GM23248 (cell line): ENCODE measurements around the gene RAB43.

ENCODE experiments used
- EZH2 ChIP-seq: fragments of 200-600 bp; sonication (generic); IDR thresholded peaks from 2 replicates; pipeline ENCODE4 v1.6.1; 2018; ENCODE audit warnings: antibody characterized with exemption, mild to moderate bottlenecking; ENCODE audit not compliant: insufficient read depth, poor library complexity, severe bottlenecking
- EZH2phosphoT487 ChIP-seq: fragments of 200-600 bp; sonication (generic); IDR thresholded peaks from 2 replicates; pipeline ENCODE4 v1.6.1; 2018; ENCODE audit warnings: antibody characterized with exemption, moderate library complexity, mild to moderate bottlenecking, low read depth; ENCODE audit not compliant: insufficient read depth

- no peak for TF ChIP-seq EZH2phosphoT487
- TF ChIP-seq EZH2, result no peak
Measured at GRCh38 chr3:129065720-129066073, 55.9 kb downstream of the RAB43 start.
